Ureter (tissue), 1 donor: ENCODE measurements around the gene DNASE1. TPM values are rescaled to one million over a fixed set of nuclear protein-coding genes. Genes with fewer than 3 reads are reported as not detected.

Experiments used
- DNase-seq: peaks from one replicate; pipeline ENCODE4 v3.0.0-alpha.2; 2020; ENCODE audit warnings: low spot score
- total RNA-seq: library from RNA; stranded (reverse); gene quantifications from one replicate; pipeline ENCODE4 v1.2.4, GENCODE V29; 2023
- donor health status: DM: yes; HTN: yes; CAD: no.

Gene DNASE1
- total RNA-seq, 1 donor from 2014 or later: 18.0 TPM

DNA sequence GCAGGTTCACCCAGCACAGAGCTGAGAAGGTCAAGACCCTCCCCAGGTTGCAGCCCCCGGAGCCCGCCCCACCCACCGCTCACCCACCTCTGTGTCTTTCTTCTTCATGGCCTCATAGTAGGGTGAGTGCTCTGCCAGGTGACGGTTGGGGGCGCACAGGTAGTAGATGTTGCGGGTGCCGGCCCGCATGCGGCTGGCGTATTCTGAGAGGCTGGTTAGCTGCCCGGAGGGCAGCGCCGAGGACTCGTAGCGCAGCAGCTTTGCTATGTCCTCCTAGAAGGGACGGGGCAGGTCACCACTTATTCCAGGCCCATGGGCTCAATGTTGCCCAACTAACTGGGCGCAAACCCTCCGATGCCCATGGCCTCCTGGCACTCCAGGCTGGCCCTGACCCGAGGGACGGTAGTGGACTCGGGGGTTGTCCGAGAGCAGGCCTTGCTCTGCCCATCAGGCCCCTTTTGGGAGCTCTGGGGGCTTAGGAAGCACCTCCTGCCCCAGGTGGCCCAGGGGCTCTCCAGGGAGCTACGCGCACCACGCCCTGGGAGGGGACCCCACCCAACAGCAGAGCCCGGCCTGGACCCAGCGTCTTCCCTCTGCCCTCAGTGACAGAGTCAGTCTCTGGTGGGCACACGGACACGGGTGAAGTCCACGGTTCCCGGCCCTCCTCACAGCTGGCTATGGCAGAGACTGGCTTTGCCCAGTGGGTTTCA lies 9.9 kb downstream of the DNASE1 start:
- no peak for DNase-seq

DNA sequence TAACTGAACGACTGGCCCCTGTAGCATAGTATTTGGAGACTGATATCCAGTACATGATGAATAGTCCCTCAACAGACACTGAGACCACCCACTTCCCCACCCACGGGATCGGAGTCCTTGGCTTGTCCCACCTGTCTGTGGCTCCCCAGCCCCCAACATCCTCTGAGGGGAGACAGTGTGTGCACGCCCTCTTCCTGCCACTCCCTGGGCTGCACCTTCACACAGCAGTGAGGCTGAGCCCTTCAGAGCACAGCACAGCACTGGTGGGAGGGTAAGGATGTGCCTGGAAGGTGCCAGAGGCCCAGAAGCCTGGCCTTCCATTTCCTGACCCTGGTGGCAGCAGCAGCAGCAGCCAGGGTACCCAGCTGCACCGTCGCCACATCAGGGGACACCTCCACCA lies 11.0 kb downstream of the DNASE1 start:
- no peak for DNase-seq

DNA sequence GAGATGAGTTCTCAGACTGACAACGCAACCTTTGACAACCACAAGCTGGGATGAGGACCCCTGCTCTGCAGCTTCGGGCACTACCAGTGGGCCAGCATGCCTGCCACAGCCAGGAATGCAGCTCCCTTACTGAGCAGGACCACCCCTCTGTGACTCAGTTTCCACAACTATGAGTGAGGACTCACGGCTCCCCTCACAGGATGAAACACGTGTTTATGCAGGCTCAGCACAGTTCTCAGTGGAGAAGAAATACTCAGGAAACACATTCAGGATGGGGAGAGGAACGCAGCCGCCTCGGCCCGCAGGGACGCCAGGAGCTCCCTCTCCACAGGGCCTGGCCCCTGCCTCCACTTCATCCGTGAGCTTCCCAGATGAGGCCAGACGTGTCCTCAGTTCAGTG lies 14.1 kb downstream of the DNASE1 start:
- no peak for DNase-seq

DNA sequence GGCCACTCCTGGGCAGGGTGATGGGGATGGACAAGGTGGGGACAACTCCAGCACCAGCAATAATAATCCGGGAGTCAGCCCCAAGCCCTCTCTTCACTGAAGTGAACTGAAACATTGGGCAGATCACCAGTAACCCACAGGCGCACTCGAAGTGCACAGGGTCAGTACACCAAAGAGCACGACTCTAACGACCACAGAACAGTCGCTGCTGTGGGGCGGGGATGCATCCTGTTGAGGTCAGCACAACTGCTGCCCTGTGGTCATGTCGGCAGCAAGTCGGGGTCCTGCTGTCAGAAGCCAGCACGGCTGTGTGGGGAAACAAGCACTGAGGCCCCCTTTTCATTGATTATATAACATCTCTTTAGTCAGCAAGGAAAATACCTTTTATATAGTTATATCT lies 14.6 kb downstream of the DNASE1 start:
- no peak for DNase-seq

DNA sequence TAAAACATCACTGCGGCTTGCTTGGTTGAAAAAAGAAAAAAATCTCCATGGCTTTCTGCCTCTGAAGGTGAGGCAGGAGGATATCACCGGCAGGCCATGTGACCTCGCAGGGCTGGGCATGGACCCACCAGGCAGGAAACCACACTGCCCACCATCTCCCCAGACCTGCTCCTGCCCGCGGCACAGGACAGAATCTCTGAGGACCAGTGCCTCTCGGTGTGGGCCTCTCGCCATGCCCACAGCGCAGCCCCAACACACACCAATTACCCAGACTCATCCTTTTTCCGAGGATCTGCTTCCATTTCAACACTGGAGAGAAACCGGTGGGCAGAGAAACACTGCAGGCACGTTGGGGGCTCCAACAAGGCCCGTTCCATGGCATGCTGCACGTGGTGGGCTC lies 16.2 kb downstream of the DNASE1 start:
- DNase-seq: no peak

DNA sequence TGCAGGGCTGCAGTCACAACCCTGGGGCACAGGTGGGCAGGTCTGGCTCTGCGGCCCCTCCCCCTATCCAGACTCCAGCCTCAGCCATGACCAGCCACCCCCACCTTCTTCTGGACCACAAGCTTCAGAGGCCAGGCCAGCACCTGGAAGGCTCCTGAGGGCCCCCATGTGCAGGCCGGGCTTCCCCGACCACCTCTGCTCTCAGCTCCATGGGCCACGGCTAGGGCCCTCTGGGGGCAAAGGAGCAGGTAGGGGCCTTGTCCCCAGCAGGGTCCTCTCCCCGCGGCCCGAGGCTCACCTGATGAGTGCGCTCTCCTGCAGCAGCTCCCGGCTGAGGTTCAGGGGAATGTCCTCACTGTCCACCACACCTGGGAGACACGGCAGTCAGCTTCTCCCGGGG lies 16.9 kb downstream of the DNASE1 start:
- no peak for DNase-seq

DNA sequence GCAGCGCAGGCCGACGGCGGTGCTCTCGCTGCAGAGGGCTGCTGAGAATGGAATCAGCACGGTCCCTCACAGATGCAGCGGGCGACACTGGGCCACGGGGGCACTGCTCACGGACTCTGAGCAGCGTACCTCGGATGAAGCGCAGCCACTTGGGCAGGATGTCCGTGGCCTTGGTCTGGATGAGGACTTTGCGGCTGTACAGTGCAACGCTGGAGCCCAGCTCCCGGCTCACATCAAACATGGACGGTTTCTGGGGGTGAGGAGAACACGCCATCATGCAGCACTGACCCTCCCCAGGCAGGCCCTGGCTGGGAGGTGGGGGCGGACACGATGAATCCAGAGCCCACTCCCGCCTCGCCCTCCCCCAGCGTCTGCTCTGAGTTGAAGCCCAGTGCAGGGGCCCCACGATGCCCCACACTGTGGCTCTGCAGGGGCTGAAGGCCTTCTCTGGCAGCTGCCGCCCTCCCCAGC lies 18.1 kb downstream of the DNASE1 start:
- no peak for DNase-seq

DNA sequence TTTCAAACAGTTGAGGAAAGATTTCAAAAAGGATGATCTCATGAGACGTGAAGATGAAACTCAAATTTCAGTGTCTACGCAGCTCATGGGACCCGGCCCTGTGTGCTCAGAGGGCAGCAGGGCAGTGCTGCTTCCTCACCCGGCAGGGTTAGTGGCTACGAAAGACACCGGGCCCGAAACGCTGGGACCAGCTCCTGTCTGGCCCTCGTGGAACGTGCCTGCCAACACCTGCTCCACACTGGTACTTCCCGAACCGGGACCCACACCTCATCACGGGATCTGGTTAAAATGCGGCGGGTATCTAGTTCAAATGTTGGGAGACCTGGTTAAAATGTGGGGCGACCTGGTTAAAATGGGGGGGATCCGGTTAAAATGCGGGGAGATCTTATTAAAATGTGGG lies 18.7 kb downstream of the DNASE1 start:
- DNase-seq: no peak

DNA sequence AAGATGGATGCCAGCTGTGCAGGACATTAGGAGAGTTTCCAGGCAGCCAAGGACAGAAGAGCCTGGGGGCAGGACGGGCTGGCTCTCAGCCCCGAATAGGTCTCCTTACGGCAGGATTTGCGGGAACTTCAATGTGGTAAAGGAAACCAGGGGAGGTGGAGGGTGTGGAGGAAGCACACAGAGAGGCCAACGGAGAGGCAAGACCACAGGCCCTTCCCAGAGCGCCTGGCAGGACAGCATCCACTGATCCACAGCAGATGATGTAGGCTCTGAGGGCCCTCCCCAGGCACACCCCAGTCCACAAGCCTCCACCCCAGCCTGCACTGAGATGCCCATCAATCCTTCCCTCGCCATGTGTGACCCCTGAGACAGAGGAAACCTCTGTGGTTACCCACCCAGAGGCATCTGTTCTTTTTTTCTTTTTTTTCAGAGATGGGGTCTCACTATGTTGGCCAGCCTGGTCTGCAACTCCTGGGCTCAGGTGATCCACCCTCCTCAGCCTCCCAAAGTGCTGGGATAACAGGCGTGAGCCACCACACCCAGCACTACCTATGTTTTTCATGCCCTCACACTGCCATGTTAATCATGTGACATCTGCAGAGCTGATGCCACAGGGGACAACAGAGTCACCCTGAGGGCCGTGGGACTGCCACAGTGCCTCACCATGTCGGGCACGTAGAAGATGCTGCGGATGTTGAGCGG lies 19.3 kb downstream of the DNASE1 start:
- no peak for DNase-seq

DNA sequence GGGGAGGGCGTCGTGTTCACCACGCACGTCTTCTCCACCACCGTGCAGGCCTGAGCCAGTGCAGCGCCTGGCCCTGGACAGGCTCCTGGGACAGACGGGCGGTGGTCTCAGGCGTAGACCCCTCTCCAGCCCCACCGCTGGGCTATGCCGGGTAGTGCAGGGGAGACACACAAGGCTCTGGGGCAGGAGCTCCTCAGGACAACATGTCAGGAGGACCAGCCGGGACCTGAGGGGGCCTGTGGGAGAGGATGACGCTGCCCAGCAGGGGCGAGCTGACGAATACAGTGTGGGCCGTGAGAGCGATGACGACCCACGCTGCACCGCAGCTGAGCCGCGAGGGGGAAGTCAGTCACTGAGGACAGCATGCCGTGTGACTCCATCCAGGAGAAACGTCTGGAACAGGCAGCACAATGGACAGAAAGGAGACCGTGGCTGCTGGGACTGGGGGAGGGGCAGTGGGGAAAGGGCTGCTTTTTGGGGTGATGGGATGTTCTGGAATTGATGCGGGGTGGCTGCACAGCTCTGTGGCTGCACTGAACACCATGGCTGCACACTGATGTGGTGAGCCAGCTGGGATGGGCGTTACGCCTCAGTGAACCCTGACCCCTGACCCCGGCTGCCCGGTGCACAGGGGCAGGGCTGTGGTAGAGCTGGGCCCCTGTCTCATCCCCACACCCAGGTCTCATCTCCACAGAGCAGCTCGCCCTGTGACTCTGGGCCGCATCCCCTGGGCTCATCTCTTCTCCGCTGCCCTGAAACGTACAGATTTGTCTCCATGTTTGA lies 20.2 kb downstream of the DNASE1 start:
- DNase-seq: no peak

DNA sequence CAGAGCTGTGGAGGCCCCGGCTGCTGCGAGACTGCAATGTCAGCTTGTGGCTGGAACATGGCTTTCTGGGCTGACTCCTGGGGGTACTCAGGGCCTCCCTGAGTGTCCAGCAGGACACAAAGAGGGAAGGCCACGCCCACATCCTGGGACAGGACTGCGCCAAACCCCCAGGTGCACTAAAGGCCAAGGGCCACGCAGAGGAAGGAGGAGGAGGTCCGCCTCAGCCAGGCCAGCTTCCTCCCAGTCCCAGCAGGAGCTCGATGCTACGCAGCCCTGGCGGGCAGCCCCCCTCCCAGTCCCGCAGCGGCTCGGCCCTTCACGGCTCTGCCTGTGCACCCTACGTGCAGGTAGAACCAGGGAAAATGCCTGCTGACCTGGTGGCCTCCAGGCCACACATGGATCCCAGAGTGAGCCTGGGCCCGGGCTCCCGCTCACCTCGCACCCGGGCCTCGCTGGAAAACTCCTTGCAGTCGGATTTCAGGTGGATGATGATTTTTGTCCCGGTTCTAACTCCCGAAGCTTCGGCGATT lies 21.2 kb downstream of the DNASE1 start:
- no peak for DNase-seq

DNA sequence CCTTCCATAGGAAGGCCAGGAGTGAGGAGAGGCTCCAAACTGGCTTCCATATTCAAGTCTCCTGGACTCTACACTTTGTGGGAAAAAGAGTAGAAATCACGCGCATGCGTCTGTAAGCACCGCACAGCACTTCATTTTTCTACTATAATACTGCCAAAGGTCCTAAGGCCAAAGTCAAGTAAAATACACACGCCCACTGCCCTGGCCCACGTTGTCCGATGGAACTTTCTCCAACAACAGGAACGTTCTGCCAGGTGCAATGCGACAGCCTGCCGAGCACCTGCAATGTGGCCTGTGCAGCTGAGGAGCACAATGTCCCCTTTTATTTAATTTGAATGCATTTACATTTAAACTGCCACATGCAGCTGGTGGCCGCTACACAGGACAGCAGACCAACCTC lies 23.5 kb downstream of the DNASE1 start:
- DNase-seq: no peak

DNA sequence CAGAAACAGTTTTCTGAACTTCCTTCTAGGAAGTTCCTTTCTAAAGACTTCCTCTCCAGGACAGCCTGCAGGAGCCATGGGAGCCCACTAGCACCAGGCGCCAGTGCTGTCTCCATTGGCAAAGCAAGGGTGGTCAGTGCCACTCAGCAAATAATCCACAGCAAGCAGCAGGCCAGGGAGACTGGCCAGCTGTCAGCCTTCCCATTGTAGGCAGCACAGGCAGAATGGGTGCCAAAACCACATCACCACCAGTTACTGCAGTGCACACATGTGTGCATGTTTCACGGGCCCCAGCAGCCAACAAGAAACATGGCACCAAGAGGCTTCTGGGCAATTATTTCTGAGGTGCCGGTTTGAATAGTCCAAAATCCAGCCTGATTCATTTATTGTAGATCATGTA lies 26.7 kb downstream of the DNASE1 start:
- no peak for DNase-seq

DNA sequence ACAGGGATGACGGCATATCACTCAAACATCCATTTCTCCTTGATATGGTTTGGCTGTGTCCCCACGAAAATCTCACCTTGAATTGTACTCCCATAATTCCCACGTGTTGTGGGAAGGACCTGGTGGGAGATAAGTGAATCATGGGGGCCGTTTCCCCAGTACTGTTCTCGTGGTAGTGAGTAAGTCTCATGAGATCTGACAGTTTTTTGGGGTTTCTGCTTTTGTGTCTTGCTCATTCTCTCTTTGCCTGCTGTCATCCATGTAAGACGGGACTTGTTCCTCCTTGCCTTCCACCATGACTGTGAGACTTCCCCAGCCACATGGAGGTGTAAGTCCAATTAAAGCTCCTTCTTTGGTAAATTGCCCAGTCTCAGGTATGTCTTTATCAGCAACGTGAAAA lies 32.5 kb downstream of the DNASE1 start:
- DNase-seq: no peak

DNA sequence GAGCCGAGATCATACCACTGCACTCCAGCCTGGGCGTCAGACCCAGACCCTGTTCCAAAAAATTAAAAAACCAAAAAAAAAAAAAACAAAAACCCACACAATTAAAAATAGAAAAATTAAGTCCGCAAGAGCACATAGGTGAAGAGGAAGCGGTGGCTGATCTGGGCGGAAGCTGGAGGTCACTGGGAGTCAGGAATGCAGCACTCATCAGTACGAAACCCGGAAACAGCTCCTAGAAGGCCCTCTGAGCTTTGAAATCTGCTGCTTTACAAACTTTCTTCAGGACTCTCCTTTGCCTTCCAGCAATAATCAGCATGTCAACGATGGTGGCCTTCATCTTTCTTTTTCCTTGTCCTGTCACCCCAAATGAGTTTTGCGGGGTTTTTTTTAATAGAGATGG lies 33.3 kb downstream of the DNASE1 start:
- DNase-seq: no peak

DNA sequence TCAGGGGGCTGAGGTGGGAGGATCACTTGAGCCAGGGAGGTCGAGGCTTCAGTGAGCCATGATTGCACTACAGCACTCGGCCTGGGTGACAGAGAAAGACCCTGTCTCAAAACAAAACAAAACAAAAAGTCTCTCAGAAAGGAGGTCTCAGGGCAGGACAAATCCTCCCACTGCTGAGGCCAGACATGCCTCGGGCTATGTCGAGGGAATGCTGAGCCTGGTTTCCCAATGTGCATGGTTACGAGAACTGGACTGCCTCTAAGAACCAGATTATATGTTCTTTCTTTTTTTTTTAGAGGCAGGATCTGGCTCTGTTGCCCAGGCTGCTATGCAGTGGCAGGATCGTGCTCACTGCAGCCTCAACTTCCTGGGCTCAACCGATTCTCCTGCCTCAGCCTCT lies 35.2 kb downstream of the DNASE1 start:
- DNase-seq: no peak

DNA sequence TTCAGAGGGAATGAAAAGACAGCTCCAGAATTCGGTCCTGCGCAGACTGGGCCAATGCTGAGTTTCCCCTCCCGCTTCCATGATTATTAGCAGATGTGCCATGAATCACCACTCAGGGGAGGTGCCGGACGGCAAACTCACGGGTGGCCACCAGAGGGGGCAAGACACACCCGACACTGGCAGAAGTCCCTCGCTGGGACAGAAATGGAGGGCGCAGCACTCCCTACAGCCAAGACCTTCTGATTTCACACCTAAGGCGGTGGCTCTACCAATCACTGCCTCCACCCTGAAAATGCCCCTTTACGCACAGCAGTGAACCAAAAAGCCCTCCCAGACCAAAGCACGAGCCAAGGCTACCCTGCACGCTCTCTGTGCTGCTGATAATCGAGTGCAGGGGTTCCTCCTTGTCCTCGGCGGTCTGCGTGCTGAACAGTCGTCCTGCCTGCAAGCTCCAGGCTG lies 36.0 kb downstream of the DNASE1 start:
- DNase-seq: peak; percentile 94

DNA sequence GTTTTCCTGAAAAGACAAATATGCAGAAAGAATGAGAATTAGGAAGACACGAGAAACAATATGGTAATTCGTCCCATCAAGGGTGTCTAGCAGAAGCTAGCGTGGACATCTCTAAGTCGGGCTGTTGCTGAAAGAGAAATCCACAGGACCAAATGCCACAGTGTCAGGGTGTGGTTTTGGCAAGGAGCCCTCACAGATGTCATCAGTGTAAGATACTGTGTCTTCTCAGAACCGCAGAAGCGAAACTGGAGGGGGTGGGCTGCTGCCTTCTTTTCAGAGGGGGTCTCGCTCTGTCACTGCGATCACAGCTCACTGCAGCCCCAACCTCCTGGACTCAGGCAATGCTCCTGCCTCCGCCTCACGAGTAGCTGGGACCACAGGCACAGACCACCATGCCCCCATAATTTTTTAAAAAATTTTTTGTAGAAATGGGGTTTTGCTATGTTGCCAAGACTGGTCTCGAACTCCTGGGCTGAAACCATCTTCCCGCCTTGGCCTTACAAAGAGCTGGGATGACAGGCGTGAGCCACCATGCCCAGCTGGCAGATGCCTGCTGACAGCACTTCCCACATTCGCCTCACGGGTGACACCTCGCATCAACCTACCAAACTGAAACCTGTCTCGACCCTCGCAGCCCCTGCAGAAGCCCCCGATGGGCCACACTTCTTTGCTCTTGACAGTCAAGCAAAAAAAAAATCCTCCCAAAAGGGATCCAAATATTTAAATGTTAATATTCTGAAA lies 36.7 kb downstream of the DNASE1 start:
- peak; percentile 54 for DNase-seq

DNA sequence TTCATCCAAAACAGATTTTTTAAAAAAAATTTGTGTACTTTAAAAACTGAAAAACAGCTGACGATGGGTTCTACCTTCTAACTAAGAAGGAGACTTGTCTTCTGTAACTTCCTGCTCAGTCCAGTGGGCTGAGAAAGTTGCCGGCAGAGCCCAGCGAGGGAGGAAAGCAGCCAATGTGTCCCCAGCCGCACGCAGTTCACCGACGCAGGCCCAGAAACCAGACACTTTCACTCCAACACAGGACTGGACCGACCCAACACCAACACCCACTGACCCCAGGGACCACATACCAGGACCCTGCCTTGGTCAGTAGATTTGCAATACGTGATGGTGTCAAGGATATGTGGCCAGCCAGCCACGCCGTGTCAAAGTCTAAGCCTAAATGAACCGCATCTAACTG lies 37.3 kb downstream of the DNASE1 start:
- DNase-seq: no peak

DNA sequence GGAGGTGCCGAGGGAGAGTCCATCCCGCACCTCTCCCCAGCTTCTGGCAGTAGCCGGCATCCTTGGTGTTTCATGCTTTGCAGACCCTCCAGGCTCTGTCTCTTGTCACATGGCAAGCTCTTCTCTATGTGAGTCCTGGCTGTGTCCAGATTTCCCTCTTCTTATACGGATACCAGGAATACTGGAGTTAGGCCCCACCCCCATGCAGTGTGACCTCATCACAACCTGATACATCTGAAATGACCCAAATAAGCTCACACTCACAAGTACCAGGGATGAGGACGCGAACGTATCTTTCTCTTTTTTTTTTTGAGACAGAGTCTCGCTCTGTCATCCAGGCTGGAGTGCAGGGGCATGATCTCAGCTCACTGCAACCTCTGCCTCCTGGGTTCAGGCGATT lies 39.6 kb downstream of the DNASE1 start:
- DNase-seq: no peak

DNA sequence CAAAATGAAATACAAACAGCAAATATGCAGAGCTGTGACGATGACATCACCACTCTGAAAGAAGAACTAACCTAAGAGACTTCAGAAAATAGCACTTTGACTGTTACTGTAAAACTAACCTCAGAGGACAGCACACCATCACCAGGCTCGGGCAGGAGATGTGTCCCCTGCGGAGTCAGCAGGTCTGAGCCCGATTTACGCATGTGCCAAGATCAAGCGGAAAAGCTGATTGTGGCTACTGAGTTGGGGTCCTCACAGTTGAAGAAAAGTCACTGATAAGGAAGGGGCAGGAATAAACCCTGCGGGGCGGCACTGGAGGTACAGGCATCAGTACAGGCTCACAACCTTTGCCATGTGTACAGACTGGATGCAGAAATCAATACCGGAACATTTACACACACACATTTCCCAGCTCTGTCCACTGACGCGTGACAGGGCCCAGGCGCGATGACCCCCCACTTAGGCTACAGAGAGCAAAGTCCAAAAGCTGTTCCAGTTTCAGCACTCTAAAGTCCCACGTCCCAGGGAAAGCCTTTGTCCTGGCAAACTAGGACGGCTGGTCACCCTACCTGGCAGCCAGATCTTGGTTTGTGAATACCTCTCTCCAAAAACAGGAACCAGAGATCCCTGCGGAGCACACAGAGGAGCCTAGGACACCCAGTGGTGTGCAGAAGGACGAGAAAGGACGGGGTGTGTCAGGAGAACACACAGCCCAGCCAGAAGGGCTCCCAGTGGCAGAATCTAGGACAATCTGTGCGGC lies 41.3 kb downstream of the DNASE1 start:
- no peak for DNase-seq
